Neuronal stem cell (in vitro differentiated cells): ENCODE measurements around the gene ALG13. TPM values are rescaled to one million over a fixed set of nuclear protein-coding genes. Genes with fewer than 3 reads are reported as not detected.
"Not testable (repeated sequence)": the region's sequence is repeated elsewhere in the genome, so short reads cannot be mapped to it uniquely, and the experiment has no call there.

ENCODE experiments used
- DNase-seq: peaks from one replicate; pipeline ENCODE4 v3.0.0-alpha.2; 2013; ENCODE audit warnings: low spot score
- H2AFZ ChIP-seq: one replicate; pipeline ENCODE4 v1.6.1; 2013; ENCODE audit warnings: mild to moderate bottlenecking, low read length, inconsistent platforms
- H2AK5ac ChIP-seq: 2 replicates; pipeline ENCODE4 v1.6.1; 2013; ENCODE audit warnings: low read depth, mild to moderate bottlenecking, inconsistent platforms, low read length, moderate library complexity, mixed read lengths
- H2BK120ac ChIP-seq: 2 replicates; pipeline ENCODE4 v1.6.1; 2013; ENCODE audit warnings: low read depth, mild to moderate bottlenecking, inconsistent platforms, low read length, moderate library complexity, mixed read lengths
- H2BK12ac ChIP-seq: one replicate; pipeline ENCODE4 v1.6.1; 2013; ENCODE audit warnings: low read length, inconsistent platforms
- H2BK15ac ChIP-seq: 2 replicates; pipeline ENCODE4 v1.6.1; 2013; ENCODE audit warnings: mild to moderate bottlenecking, low read length, inconsistent platforms, mixed read lengths
- H2BK5ac ChIP-seq: one replicate; pipeline ENCODE4 v1.6.1; 2013; ENCODE audit warnings: inconsistent platforms, mild to moderate bottlenecking, low read length, moderate library complexity
- H3K14ac ChIP-seq: one replicate; pipeline ENCODE4 v1.6.1; 2013; ENCODE audit warnings: low read length, inconsistent platforms
- H3K18ac ChIP-seq: 2 replicates; pipeline ENCODE4 v1.6.1; 2013; ENCODE audit warnings: low read length, inconsistent platforms
- H3K23ac ChIP-seq: 2 replicates; pipeline ENCODE4 v1.6.1; 2013; ENCODE audit warnings: low read depth, mild to moderate bottlenecking, mixed read lengths, low read length, inconsistent platforms; ENCODE audit not compliant: poor library complexity
- H3K27ac ChIP-seq: replicated peaks from 3 replicates; pipeline ENCODE4 v1.5.1; 2013; ENCODE audit warnings: low read length, inconsistent platforms
- H3K27me3 ChIP-seq, 3 experiments: 2 replicates each; pipeline ENCODE4 v1.6.1; 2013; ENCODE audit warnings: low read length in 3 of 3, mild to moderate bottlenecking in 2 of 3, inconsistent platforms in 1 of 3, low read depth in 1 of 3, mixed read lengths in 1 of 3, moderate library complexity in 1 of 3; ENCODE audit not compliant: control insufficient read depth in 3 of 3, insufficient read depth in 3 of 3
- H3K36me3 ChIP-seq, 2 donors: replicated peaks in 1 of 2; 2 replicates each; pipeline ENCODE4 v1.6.1; 2013; ENCODE audit warnings: low read length in 2 of 2; ENCODE audit not compliant: control insufficient read depth in 2 of 2, insufficient read depth in 2 of 2
- H3K4ac ChIP-seq: 2 replicates; pipeline ENCODE4 v1.6.1; 2013; ENCODE audit warnings: inconsistent platforms, mild to moderate bottlenecking, low read length, moderate library complexity
- H3K4me1 ChIP-seq, 2 donors: 1 replicate in 1 of 2; 2 replicates in 1 of 2; pipeline ENCODE4 v1.6.1; 2013; ENCODE audit warnings: low read length in 2 of 2, low read depth in 1 of 2; ENCODE audit not compliant: control insufficient read depth in 2 of 2, insufficient read depth in 1 of 2
- H3K4me2 ChIP-seq: one replicate; pipeline ENCODE4 v1.6.1; 2013; ENCODE audit warnings: mild to moderate bottlenecking, low read length, inconsistent platforms; ENCODE audit not compliant: insufficient read depth, poor library complexity, severe bottlenecking
- H3K4me3 ChIP-seq, 2 donors: 2 replicates each; pipeline ENCODE4 v1.5.1; 2013; ENCODE audit warnings: low read length in 2 of 2, mild to moderate bottlenecking in 2 of 2, inconsistent platforms in 1 of 2, moderate library complexity in 1 of 2
- H3K79me1 ChIP-seq: one replicate; pipeline ENCODE4 v1.6.1; 2013; ENCODE audit warnings: low read depth, mild to moderate bottlenecking, inconsistent platforms, low read length, moderate library complexity
- H3K9ac ChIP-seq: one replicate; pipeline ENCODE4 v1.6.1; 2013; ENCODE audit warnings: mild to moderate bottlenecking, low read depth, low read length, inconsistent platforms; ENCODE audit not compliant: poor library complexity
- H3K9me3 ChIP-seq, 2 donors: replicated peaks in 1 of 2; 2 replicates each; pipeline versions ENCODE3 to v1.6.1; 2013; ENCODE audit warnings: low read length in 2 of 2, mild to moderate bottlenecking in 2 of 2, inconsistent platforms in 1 of 2, low read depth in 1 of 2, mixed read lengths in 1 of 2, moderate library complexity in 1 of 2; ENCODE audit not compliant: control insufficient read depth in 2 of 2, insufficient read depth in 1 of 2
- H4K8ac ChIP-seq: one replicate; pipeline ENCODE4 v1.6.1; 2013; ENCODE audit warnings: low read depth, mild to moderate bottlenecking, inconsistent platforms, low read length, moderate library complexity
- H4K91ac ChIP-seq: one replicate; pipeline ENCODE4 v1.6.1; 2013; ENCODE audit warnings: low read length, low read depth, mild to moderate bottlenecking, inconsistent platforms; ENCODE audit not compliant: poor library complexity
- WGBS, 2 donors: extraction: QIAGEN DNeasy Blood & Tissue Kit; methylation state at CpG; one replicate each; pipeline ENCODE4 v1.1.7; 2013; ENCODE audit warnings: missing lambda C conversion rate in 2 of 2, mixed read lengths in 1 of 2; ENCODE audit not compliant: insufficient read length in 2 of 2, insufficient replicate concordance in 1 of 2; ENCODE audit errors: extremely low coverage in 2 of 2; 5-methylcytosine and 5-hydroxymethylcytosine counted together
- polyA plus RNA-seq, 2 experiments: library from polyadenylated mRNA; stranded (reverse); fragments of 200-250 nt; gene quantifications; one replicate each; pipeline ENCODE4 v1.2.3, GENCODE V29; 2013

Gene ALG13
- 29.4 TPM for polyA plus RNA-seq (2013, experiment 1 of 2)
- 34.8 TPM for polyA plus RNA-seq (2013, experiment 2 of 2)

- Histone ChIP-seq H4K8ac (no peak within 1 kb of the TSS), H3K18ac (peak within 1 kb of the TSS; percentile 96), H3K36me3 (peaks cover 2 to 32% of the 10 kb centered on the region in 2 donors), H3K4me2 (peak within 1 kb of the TSS; percentile 49), H3K9me3 (no peaks in the 10 kb centered on the region), H2AK5ac (no peak within 1 kb of the TSS), H2BK15ac (no peak within 1 kb of the TSS), H2BK120ac (no peak within 1 kb of the TSS), H3K4me3 (peak within 1 kb of the TSS; percentile 74 to 94), H3K27ac (peak within 1 kb of the TSS; percentile 94), H2BK5ac (peak within 1 kb of the TSS; percentile 66), H3K23ac (peak within 1 kb of the TSS; percentile 31), H3K9ac (peak within 1 kb of the TSS; percentile 98), H3K14ac (peak within 1 kb of the TSS; percentile 82), H3K4me1 (peaks cover 0 to 4% of the 10 kb centered on the region in 2 donors), H2BK12ac (no peak within 1 kb of the TSS), H3K79me1 (no peaks in the 10 kb centered on the region), H3K4ac (no peak within 1 kb of the TSS), H2AFZ (peak within 1 kb of the TSS; percentile 92), H4K91ac (peak within 1 kb of the TSS; percentile 95), H3K27me3 (peaks cover 0 to 3% (median 0%) of the 10 kb centered on the region in 3 experiments)
- no CpG with 5 or more reads among the region's 69 CpGs for WGBS, 2 donors
- peak; percentile 62 for DNase-seq
Measured at GRCh38 chrX:111680988-111681779, at the start of gene ALG13. TSS of gene ALG13 (plus strand) at chrX:111681170. CDS start at chrX:111681219, 49 bp downstream.

- Histone ChIP-seq H3K27ac (no peak overlapping the region), H3K36me3 (no peaks in the 10 kb centered on the region), H3K18ac (no peak overlapping the region), H2AK5ac (no peak overlapping the region), H3K9me3 (no peaks in the 10 kb centered on the region), H2BK120ac (no peak overlapping the region), H2BK15ac (no peak overlapping the region), H2BK12ac (no peak overlapping the region), H3K4me2 (no peak overlapping the region), H4K8ac (no peak overlapping the region), H3K9ac (no peak overlapping the region), H3K79me1 (no peaks in the 10 kb centered on the region), H4K91ac (no peak overlapping the region), H3K23ac (no peak overlapping the region), H3K27me3 (no peaks in the 10 kb centered on the region), H3K4ac (no peak overlapping the region), H2AFZ (no peak overlapping the region), H3K14ac (no peak overlapping the region), H3K4me3 (no peak overlapping the region), H2BK5ac (no peak overlapping the region), H3K4me1 (no peaks in the 10 kb centered on the region)
- WGBS, 2 donors: no CpG with 5 or more reads among the region's 1 CpG
- DNase-seq: no peak
Measured at GRCh38 chrX:111634823-111635729, 45.9 kb upstream of the ALG13 start.

- no peaks in the 10 kb centered on the region for H3K27me3 ChIP-seq
- H3K14ac ChIP-seq: no peak overlapping the region
- H3K79me1 ChIP-seq: no peaks in the 10 kb centered on the region
- H2BK12ac ChIP-seq: no peak overlapping the region
- H4K91ac ChIP-seq: no peak overlapping the region
- H3K4me2 ChIP-seq: no peak overlapping the region
- H3K4ac ChIP-seq: no peak overlapping the region
- no peak overlapping the region for H3K23ac ChIP-seq
- no peak overlapping the region for H2AFZ ChIP-seq
- no peak overlapping the region for H3K9ac ChIP-seq
- no peak for DNase-seq
- WGBS, 2 donors: no CpG with 5 or more reads among the region's 3 CpGs
- no peak overlapping the region for H3K18ac ChIP-seq
- H3K27ac ChIP-seq: no peak overlapping the region
- H2BK120ac ChIP-seq: no peak overlapping the region
- no peak overlapping the region for H3K4me3 ChIP-seq
- H3K4me1 ChIP-seq: no peaks in the 10 kb centered on the region
- H4K8ac ChIP-seq: no peak overlapping the region
- no peak overlapping the region for H2AK5ac ChIP-seq
- H2BK5ac ChIP-seq: no peak overlapping the region
- no peak overlapping the region for H2BK15ac ChIP-seq
- no peaks in the 10 kb centered on the region for H3K36me3 ChIP-seq
- no peaks in the 10 kb centered on the region for H3K9me3 ChIP-seq
Measured at GRCh38 chrX:111641969-111642368, 39.0 kb upstream of the ALG13 start.

- not testable (repeated sequence) for H3K4me3 ChIP-seq, H3K79me1 ChIP-seq, H4K91ac ChIP-seq, H2AFZ ChIP-seq, H3K36me3 ChIP-seq, H3K27me3 ChIP-seq, H2BK15ac ChIP-seq, H3K4ac ChIP-seq, H3K9ac ChIP-seq, H3K4me1 ChIP-seq, DNase-seq, H3K27ac ChIP-seq, H2BK120ac ChIP-seq, H2BK12ac ChIP-seq, H3K4me2 ChIP-seq, H3K23ac ChIP-seq, H3K9me3 ChIP-seq, H2BK5ac ChIP-seq, H3K18ac ChIP-seq, H3K14ac ChIP-seq, H4K8ac ChIP-seq, H2AK5ac ChIP-seq
- no CpG with 5 or more reads among the region's 3 CpGs for WGBS, 2 donors
Measured at GRCh38 chrX:111645165-111645564, 35.8 kb upstream of the ALG13 start.
